PC-9 (cell line): ENCODE results near the gene KCNK7. TPM values are rescaled to one million over a fixed set of nuclear protein-coding genes. Genes with fewer than 3 reads are reported as not detected.

Experiments used
- Bru-seq: library from RNA; stranded (reverse); fragments of 400-500 nt; gene quantifications from one replicate; lab custom pipeline; 2021; lab: Mats Ljungman, UMichigan
- BruChase-seq, 2 experiments: library from RNA; stranded (reverse); fragments of 400-500 nt; gene quantifications; one replicate each; lab custom pipeline; 2021; lab: Mats Ljungman, UMichigan
- BruUV-seq: library from RNA; stranded (reverse); fragments of 400-500 nt; replicated peaks from 2 replicates; lab custom pipeline; 2021; lab: Mats Ljungman, UMichigan
- CTCF ChIA-PET: fragments of 300-600 bp; sonication (Branson Sonifier 250); formaldehyde crosslinking; loops from one replicate; lab custom pipeline; 2022; ENCODE audit warnings: antibody characterized with exemption; lab: Charles Lee
- POLR2A ChIA-PET: fragments of 300-600 bp; sonication (Branson Sonifier 250); formaldehyde crosslinking; loops from one replicate; lab custom pipeline; 2022; ENCODE audit warnings: antibody characterized with exemption; ENCODE audit not compliant: unreplicated experiment; lab: Charles Lee
- DNase-seq, 2 experiments: peaks; one replicate each; pipeline versions ENCODE4 v3.0.0 to v3.0.0-alpha.2; 2015 to 2022; ENCODE audit warnings: mixed read lengths in 1 of 2
- H2AFZ ChIP-seq: fragments of 200-600 bp; sonication (generic); 2 replicates; pipeline ENCODE4 v1.8.1; 2017; ENCODE audit warnings: antibody characterized with exemption
- H3F3A ChIP-seq: fragments of 200-600 bp; sonication (generic); 2 replicates; pipeline ENCODE4 v1.8.1; 2017; ENCODE audit warnings: antibody characterized with exemption, mild to moderate bottlenecking, low read depth; ENCODE audit not compliant: insufficient read depth
- H3K27ac ChIP-seq: fragments of 200-600 bp; sonication (generic); 2 replicates; pipeline ENCODE4 v1.6.1; 2016; ENCODE audit warnings: mixed run types
- H3K27me3 ChIP-seq: fragments of 200-600 bp; sonication (generic); 2 replicates; pipeline ENCODE4 v1.6.1; 2016; ENCODE audit warnings: low read depth, mixed run types; ENCODE audit not compliant: insufficient read depth
- H3K36me3 ChIP-seq: fragments of 200-600 bp; sonication (generic); 2 replicates; pipeline ENCODE4 v1.6.1; 2016; ENCODE audit warnings: low read depth, mixed run types
- H3K4me1 ChIP-seq: fragments of 200-600 bp; sonication (generic); replicated peaks from 2 replicates; pipeline ENCODE4 v1.6.1; 2016; ENCODE audit warnings: mixed run types; ENCODE audit not compliant: insufficient read depth
- H3K4me2 ChIP-seq: fragments of 200-600 bp; sonication (generic); 2 replicates; pipeline ENCODE4 v1.6.1; 2017; ENCODE audit warnings: mixed run types
- H3K4me3 ChIP-seq: fragments of 200-600 bp; sonication (generic); 2 replicates; pipeline ENCODE4 v1.6.1; 2016; ENCODE audit warnings: mixed run types
- H3K79me2 ChIP-seq: fragments of 200-600 bp; sonication (generic); 2 replicates; pipeline ENCODE4 v1.6.1; 2017; ENCODE audit warnings: low read depth, mixed run types
- H3K9me2 ChIP-seq: fragments of 200-600 bp; sonication (generic); 2 replicates; pipeline ENCODE4 v1.8.1; 2017; ENCODE audit warnings: mild to moderate bottlenecking; ENCODE audit not compliant: insufficient read depth
- H3K9me3 ChIP-seq: fragments of 200-600 bp; sonication (generic); 2 replicates; pipeline ENCODE4 v1.8.1; 2016; ENCODE audit warnings: low read depth; ENCODE audit not compliant: insufficient read depth
- H4K20me1 ChIP-seq: fragments of 200-600 bp; sonication (generic); 2 replicates; pipeline ENCODE4 v1.8.1; 2017; ENCODE audit not compliant: insufficient read depth
- EZH2 ChIP-seq: fragments of 200-600 bp; sonication (generic); IDR thresholded peaks from 2 replicates; pipeline ENCODE4 v1.8.0; 2017; ENCODE audit warnings: antibody characterized with exemption, low read depth
- intact Hi-C: fragments of 100-400 bp; cut with micrococcal nuclease; formaldehyde crosslinking; loops from one replicate; pipeline ENCODE4 v1.10.0; 2022; ENCODE audit not compliant: unreplicated experiment
- long read RNA-seq: library from polyadenylated mRNA; stranded (forward); transcript quantifications from one replicate; pipeline ENCODE4 v2.0.0, GENCODE V29; 2022
- total RNA-seq: library from RNA; stranded (reverse); gene quantifications from 2 replicates; pipeline ENCODE4 v1.2.3, GENCODE V29; 2021
- TF ChIP-seq, protein P1 (sequence below): fragments of 200-600 bp; sonication (generic); conservative IDR thresholded peaks from 2 replicates; pipeline ENCODE4 v1.6.1; 2017; ENCODE audit warnings: mixed run types, antibody characterized with exemption, mild to moderate bottlenecking, moderate library complexity

The KCNK7 gene, protein sequence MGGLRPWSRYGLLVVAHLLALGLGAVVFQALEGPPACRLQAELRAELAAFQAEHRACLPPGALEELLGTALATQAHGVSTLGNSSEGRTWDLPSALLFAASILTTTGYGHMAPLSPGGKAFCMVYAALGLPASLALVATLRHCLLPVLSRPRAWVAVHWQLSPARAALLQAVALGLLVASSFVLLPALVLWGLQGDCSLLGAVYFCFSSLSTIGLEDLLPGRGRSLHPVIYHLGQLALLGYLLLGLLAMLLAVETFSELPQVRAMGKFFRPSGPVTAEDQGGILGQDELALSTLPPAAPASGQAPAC
- total RNA-seq (2.1 TPM in 1 of 2 replicates, not detected in the other), Bru-seq, nascent RNA (percentile 22 among the genes with signal in this experiment), BruChase-seq, experiment 1, labeled RNA remaining after a 2-hour chase (percentile 36 among the genes with signal in this experiment), BruChase-seq, experiment 2, labeled RNA remaining after a 6-hour chase (percentile 41 among the genes with signal in this experiment)
- long read RNA-seq, result 0 reads

DNA sequence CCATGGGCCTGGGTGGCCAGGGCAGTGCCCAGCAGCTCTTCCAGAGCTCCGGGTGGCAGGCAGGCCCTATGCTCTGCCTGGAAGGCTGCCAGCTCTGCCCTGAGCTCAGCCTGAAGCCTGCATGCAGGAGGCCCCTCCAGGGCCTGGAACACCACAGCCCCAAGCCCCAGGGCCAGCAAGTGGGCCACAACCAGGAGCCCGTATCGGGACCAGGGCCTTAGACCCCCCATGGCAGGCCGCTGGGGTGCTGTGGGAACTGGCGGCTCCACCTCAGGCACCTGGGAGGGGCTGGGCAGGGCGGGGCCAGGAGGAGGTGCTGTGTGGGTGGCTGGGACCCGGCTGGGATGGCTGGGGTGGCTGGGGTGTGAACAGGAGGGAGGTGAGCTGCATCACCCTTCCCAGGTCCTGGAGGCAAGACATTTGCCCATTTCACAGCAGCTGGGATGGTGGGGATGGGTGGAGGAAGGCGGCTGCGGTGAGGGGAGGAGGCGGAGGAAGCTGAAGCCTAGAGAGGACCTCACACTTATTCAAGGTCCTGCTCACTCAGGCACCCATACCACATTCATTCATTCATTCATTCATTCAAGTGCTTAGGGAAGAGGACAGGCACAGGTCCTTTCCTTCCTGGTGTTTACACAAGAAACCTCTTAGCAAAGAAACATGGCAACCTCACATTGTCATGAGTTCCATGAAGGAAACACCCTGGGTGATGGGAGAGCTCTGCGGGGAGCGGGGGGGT, at the start of gene KCNK7:
KCNK7 (minus strand) TSS at position 258 of the 739 bp plus-strand sequence; CDS start at position 230, 28 bp downstream.
- Histone ChIP-seq H3K4me3 (no peak within 1 kb of the TSS), H3K4me2 (no peak within 1 kb of the TSS), H3K27me3 (no peaks in the 10 kb centered on the region), H3K36me3 (no peaks in the 10 kb centered on the region), H3K79me2 (no peaks in the 10 kb centered on the region), H3F3A (peaks cover 26% of the 10 kb centered on the region), H2AFZ (no peak within 1 kb of the TSS), H3K9me2 (no peaks in the 10 kb centered on the region), H3K9me3 (no peaks in the 10 kb centered on the region), H3K27ac (no peak within 1 kb of the TSS), H4K20me1 (no peaks in the 10 kb centered on the region), H3K4me1 (0 out of 2 replicates have a peak, but pooled peaks cover 7% of the 10 kb centered on the region)
- no TSS peak for BruUV-seq
- peak in 1 of 2 experiments; percentile 29 for DNase-seq
- TF ChIP-seq, protein P1, sequence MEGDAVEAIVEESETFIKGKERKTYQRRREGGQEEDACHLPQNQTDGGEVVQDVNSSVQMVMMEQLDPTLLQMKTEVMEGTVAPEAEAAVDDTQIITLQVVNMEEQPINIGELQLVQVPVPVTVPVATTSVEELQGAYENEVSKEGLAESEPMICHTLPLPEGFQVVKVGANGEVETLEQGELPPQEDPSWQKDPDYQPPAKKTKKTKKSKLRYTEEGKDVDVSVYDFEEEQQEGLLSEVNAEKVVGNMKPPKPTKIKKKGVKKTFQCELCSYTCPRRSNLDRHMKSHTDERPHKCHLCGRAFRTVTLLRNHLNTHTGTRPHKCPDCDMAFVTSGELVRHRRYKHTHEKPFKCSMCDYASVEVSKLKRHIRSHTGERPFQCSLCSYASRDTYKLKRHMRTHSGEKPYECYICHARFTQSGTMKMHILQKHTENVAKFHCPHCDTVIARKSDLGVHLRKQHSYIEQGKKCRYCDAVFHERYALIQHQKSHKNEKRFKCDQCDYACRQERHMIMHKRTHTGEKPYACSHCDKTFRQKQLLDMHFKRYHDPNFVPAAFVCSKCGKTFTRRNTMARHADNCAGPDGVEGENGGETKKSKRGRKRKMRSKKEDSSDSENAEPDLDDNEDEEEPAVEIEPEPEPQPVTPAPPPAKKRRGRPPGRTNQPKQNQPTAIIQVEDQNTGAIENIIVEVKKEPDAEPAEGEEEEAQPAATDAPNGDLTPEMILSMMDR, result no peak
- TF ChIP-seq EZH2, result no peak
- intact Hi-C loops, result no loop called here
- ChIA-PET POLR2A (interaction anchor here (0.6 to 0.9 kb wide), 3 partner anchors 12 to 42 kb away, joined by 3 to 8 read pairs (median 4); partner anchors contain the start of gene PCNX3), CTCF (interaction anchor here (0.5 to 0.7 kb wide), 2 partner anchors 19 to 175 kb away, joined by 3 read pairs; no protein-coding TSS in a partner anchor)

DNA sequence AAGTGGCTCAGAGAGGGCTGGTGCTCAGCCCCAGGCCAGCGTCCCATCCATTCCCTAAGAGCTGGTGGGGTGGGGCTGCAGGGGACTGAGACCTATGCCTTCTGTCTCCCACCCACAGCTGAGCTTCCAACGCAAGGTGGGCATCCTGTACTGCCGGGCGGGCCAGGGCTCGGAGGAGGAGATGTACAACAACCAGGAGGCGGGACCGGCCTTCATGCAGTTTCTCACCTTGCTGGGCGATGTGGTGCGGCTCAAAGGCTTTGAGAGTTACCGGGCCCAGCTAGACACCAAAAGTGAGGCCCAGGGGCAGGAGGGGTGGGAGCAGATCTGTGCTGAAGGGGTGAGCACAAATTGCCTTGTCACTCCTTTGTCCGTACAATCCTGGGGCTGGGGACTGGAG, 49.2 kb upstream of the KCNK7 start:
- intact Hi-C loops, result no loop called here
- H4K20me1 ChIP-seq, result no peaks in the 10 kb centered on the region
- CTCF ChIA-PET, result no interaction called here
- DNase-seq, result no peak
- no peak overlapping the region for H3K4me2 ChIP-seq
- TF ChIP-seq EZH2, result no peak
- TF ChIP-seq, protein P1, result no peak
- H3K27ac ChIP-seq, result no peak overlapping the region
- POLR2A ChIA-PET, result no interaction called here
- no peaks in the 10 kb centered on the region; the same call in 1 of the 2 replicates for H3K4me1 ChIP-seq
- H3K79me2 ChIP-seq, result no peaks in the 10 kb centered on the region
- BruUV-seq, result no TSS peak
- H3K27me3 ChIP-seq, result no peaks in the 10 kb centered on the region
- H3K36me3 ChIP-seq, result no peaks in the 10 kb centered on the region
- no peak overlapping the region for H2AFZ ChIP-seq
- H3K9me2 ChIP-seq, result no peaks in the 10 kb centered on the region
- no peak overlapping the region for H3K4me3 ChIP-seq
- H3K9me3 ChIP-seq, result no peaks in the 10 kb centered on the region
- peaks cover 18% of the 10 kb centered on the region for H3F3A ChIP-seq

DNA sequence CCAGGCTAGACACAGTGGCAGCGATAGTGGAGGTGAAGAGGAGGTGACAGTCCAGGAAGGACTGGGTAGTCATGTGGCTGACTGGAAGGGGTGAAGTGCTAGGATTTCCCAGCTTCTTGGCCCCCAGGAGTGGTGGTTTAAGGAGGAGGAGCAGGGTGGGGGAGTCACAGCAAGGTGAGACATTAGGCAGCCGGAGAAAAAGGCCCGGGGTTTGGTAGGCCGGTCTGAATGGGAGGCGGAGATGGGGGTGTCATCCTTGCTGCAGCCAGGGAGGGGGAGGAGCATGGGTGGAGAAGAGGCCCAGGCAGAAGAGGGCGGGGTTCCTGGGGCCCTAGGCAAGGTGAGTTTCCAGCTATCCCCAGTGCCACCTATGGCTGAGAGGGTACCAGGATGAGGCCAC, 48.4 kb upstream of the KCNK7 start:
- peak; percentile 34 to 76 for DNase-seq
- H3F3A ChIP-seq, result peaks cover 19% of the 10 kb centered on the region
- H3K27ac ChIP-seq, result no peak overlapping the region
- no peaks in the 10 kb centered on the region for H3K27me3 ChIP-seq
- TF ChIP-seq, protein P1, result no peak
- TF ChIP-seq EZH2, result no peak
- no peaks in the 10 kb centered on the region; the same call in 1 of the 2 replicates for H3K4me1 ChIP-seq
- ChIA-PET POLR2A (no interaction called here), CTCF (interaction anchor here (0.6 kb wide), 1 partner anchor 383 kb away, joined by 6 read pairs; no protein-coding TSS in a partner anchor)
- H3K9me3 ChIP-seq, result no peaks in the 10 kb centered on the region
- BruUV-seq, result no TSS peak
- H3K36me3 ChIP-seq, result no peaks in the 10 kb centered on the region
- no peaks in the 10 kb centered on the region for H3K79me2 ChIP-seq
- intact Hi-C loops, result no loop called here
- H4K20me1 ChIP-seq, result no peaks in the 10 kb centered on the region
- no peak overlapping the region for H2AFZ ChIP-seq
- H3K9me2 ChIP-seq, result no peaks in the 10 kb centered on the region
- H3K4me2 ChIP-seq, result no peak overlapping the region
- H3K4me3 ChIP-seq, result no peak overlapping the region
